PC-3 (cell line): ENCODE measurements around the gene CPLX3. TPM values are rescaled to one million over a fixed set of nuclear protein-coding genes. Genes with fewer than 3 reads are reported as not detected.

Experiments used
- ATAC-seq: fragments of 200-7000 bp; cut with Tn5 transposase; 2 replicates; pipeline ENCODE4 v1.9.1; 2020; ENCODE audit warnings: mild to moderate bottlenecking, moderate library complexity
- BruUV-seq: library from RNA; stranded (reverse); fragments of 400-500 nt; replicated peaks from 2 replicates; lab custom pipeline; 2021; lab: Mats Ljungman, UMichigan
- CTCF ChIA-PET: fragments of 300-600 bp; sonication (Branson Sonifier 250); formaldehyde crosslinking; loops from one replicate; lab custom pipeline; 2022; ENCODE audit warnings: antibody characterized with exemption; lab: Charles Lee
- POLR2A ChIA-PET: fragments of 300-600 bp; sonication (Branson Sonifier 250); formaldehyde crosslinking; loops from one replicate; lab custom pipeline; 2022; ENCODE audit warnings: antibody characterized with exemption; ENCODE audit not compliant: unreplicated experiment; lab: Charles Lee
- DNase-seq: peaks from one replicate; pipeline ENCODE4 v3.0.0-alpha.2; 2015
- H2AFZ ChIP-seq: fragments of 300-600 bp; sonication (generic); 2 replicates; pipeline ENCODE4 v1.6.0; 2016; ENCODE audit warnings: antibody characterized with exemption, low read length
- H3F3A ChIP-seq: fragments of 300-600 bp; sonication (generic); one replicate; pipeline ENCODE4 v1.6.0; 2017; ENCODE audit warnings: antibody characterized with exemption, low read length, control low read depth, mild to moderate bottlenecking; ENCODE audit not compliant: unreplicated experiment
- H3K27ac ChIP-seq: fragments of 300-600 bp; sonication (generic); 2 replicates; pipeline ENCODE4 v1.5.1; 2016; ENCODE audit warnings: mild to moderate bottlenecking, low read length
- H3K27me3 ChIP-seq: fragments of 300-600 bp; sonication (generic); 2 replicates; pipeline ENCODE4 v1.6.1; 2016; ENCODE audit warnings: low read length, mixed read lengths
- H3K36me3 ChIP-seq: fragments of 300-600 bp; sonication (generic); 2 replicates; pipeline ENCODE4 v1.6.1; 2016; ENCODE audit warnings: low read depth, mixed run types, low read length, mixed read lengths
- H3K4me1 ChIP-seq: fragments of 300-600 bp; sonication (generic); 2 replicates; pipeline ENCODE4 v1.5.1; 2016; ENCODE audit warnings: low read length; ENCODE audit not compliant: insufficient read depth
- H3K4me2 ChIP-seq: fragments of 300-600 bp; sonication (generic); 2 replicates; pipeline ENCODE4 v1.6.0; 2016; ENCODE audit warnings: low read length
- H3K4me3 ChIP-seq: fragments of 300-600 bp; sonication (generic); 2 replicates; pipeline ENCODE4 v1.5.1; 2016; ENCODE audit warnings: mild to moderate bottlenecking, low read length, mixed read lengths
- H3K79me2 ChIP-seq: fragments of 300-600 bp; sonication (generic); 2 replicates; pipeline ENCODE4 v1.6.1; 2017; ENCODE audit warnings: low read length, mixed read lengths
- H3K9ac ChIP-seq: fragments of 300-600 bp; sonication (generic); 2 replicates; pipeline ENCODE4 v1.6.0; 2016; ENCODE audit warnings: mild to moderate bottlenecking, low read length
- H3K9me2 ChIP-seq: fragments of 300-600 bp; sonication (generic); replicated peaks from 2 replicates; pipeline ENCODE4 v1.6.1; 2016; ENCODE audit warnings: mixed run types, low read length, mixed read lengths
- H3K9me3 ChIP-seq: fragments of 300-600 bp; sonication (generic); 2 replicates; pipeline ENCODE4 v1.6.1; 2016; ENCODE audit warnings: low read length, mixed read lengths
- H4K20me1 ChIP-seq: fragments of 300-600 bp; sonication (generic); 2 replicates; pipeline ENCODE4 v1.6.1; 2016; ENCODE audit warnings: low read length, mixed read lengths
- CTCF ChIP-seq: fragments of 300-600 bp; sonication (generic); conservative IDR thresholded peaks from 2 replicates; pipeline ENCODE4 v1.5.1; 2017; ENCODE audit warnings: antibody characterized with exemption, low read depth, mild to moderate bottlenecking, low read length
- EZH2 ChIP-seq: fragments of 300-600 bp; sonication (generic); IDR thresholded peaks from one replicate; pipeline ENCODE4 v1.6.1; 2017; ENCODE audit warnings: antibody characterized with exemption, mild to moderate bottlenecking, low read length; ENCODE audit not compliant: unreplicated experiment
- EZH2phosphoT487 ChIP-seq: fragments of 300-600 bp; sonication (generic); IDR thresholded peaks from 2 replicates; pipeline ENCODE4 v1.6.1; 2018; ENCODE audit warnings: mild to moderate bottlenecking, antibody characterized with exemption, low read length, borderline replicate concordance
- intact Hi-C: fragments of 100-400 bp; cut with micrococcal nuclease; formaldehyde crosslinking; loops from 2 replicates; pipeline ENCODE4 v1.9.0; 2023
- total RNA-seq: library from RNA; depleted of rRNA; stranded (reverse); fragments of >200 nt; gene quantifications from 2 replicates; pipeline ENCODE4 v1.2.3, GENCODE V29; 2014

CPLX3 gene
- total RNA-seq, 1 experiment from 2014 or later: not detected

- Histone ChIP-seq H3F3A (no peaks in the 10 kb centered on the region), H3K79me2 (no peaks in the 10 kb centered on the region), H3K4me2 (no peak overlapping the region), H2AFZ (no peak overlapping the region), H3K36me3 (peaks cover 4% of the 10 kb centered on the region; the same call in 1 of the 2 replicates), H3K27ac (no peak overlapping the region), H3K9me2 (no peaks in the 10 kb centered on the region), H4K20me1 (no peaks in the 10 kb centered on the region), H3K4me3 (no peak overlapping the region), H3K9ac (no peak overlapping the region), H3K4me1 (0 out of 2 replicates have a peak, but pooled peaks cover under 1% of the 10 kb centered on the region), H3K9me3 (no peaks in the 10 kb centered on the region), H3K27me3 (no peaks in the 10 kb centered on the region)
- BruUV-seq: no TSS peak
- intact Hi-C loops: no loop called here
- ATAC-seq: no peak
- POLR2A ChIA-PET: no interaction called here
- DNase-seq: no peak
- TF ChIP-seq EZH2phosphoT487 (no peak), EZH2 (no peak), CTCF (no peak)
- CTCF ChIA-PET: no interaction called here
Observed at GRCh38 chr15:74851960-74852359, 25.5 kb downstream of the CPLX3 start.

GRCh38 chr15:74854453-74855022, 28.1 kb downstream of the CPLX3 start:
- Histone ChIP-seq H3K4me1 (peaks cover 11% of the 10 kb centered on the region), H3F3A (no peaks in the 10 kb centered on the region), H3K27ac (no peak overlapping the region), H3K4me3 (no peak overlapping the region), H3K9me3 (no peaks in the 10 kb centered on the region), H2AFZ (no peak overlapping the region), H3K9ac (no peak overlapping the region), H3K79me2 (peaks cover 10% of the 10 kb centered on the region), H3K9me2 (no peaks in the 10 kb centered on the region), H4K20me1 (no peaks in the 10 kb centered on the region), H3K27me3 (no peaks in the 10 kb centered on the region), H3K36me3 (peaks cover 4% of the 10 kb centered on the region; the same call in 1 of the 2 replicates), H3K4me2 (no peak overlapping the region)
- TF ChIP-seq EZH2phosphoT487: no peak
- no peak for TF ChIP-seq CTCF
- no peak for TF ChIP-seq EZH2
- ChIA-PET CTCF (no interaction called here), POLR2A (no interaction called here)
- ATAC-seq (no peak), DNase-seq (no peak)
- intact Hi-C loops: no loop called here
- no TSS peak for BruUV-seq

- no peaks in the 10 kb centered on the region for H3K9me2 ChIP-seq
- no peak overlapping the region for H3K9ac ChIP-seq
- no peaks in the 10 kb centered on the region for H3K27me3 ChIP-seq
- CTCF ChIA-PET: no interaction called here
- H3K4me3 ChIP-seq: no peak overlapping the region
- intact Hi-C loops: no loop called here
- H3K4me1 ChIP-seq: peaks cover 11% of the 10 kb centered on the region
- no peak overlapping the region for H2AFZ ChIP-seq
- H3K9me3 ChIP-seq: no peaks in the 10 kb centered on the region
- H3K4me2 ChIP-seq: no peak overlapping the region
- BruUV-seq: no TSS peak
- ATAC-seq (no peak), DNase-seq (no peak)
- TF ChIP-seq CTCF (no peak), EZH2 (no peak), EZH2phosphoT487 (no peak)
- no peaks in the 10 kb centered on the region for H3F3A ChIP-seq
- no peak overlapping the region for H3K27ac ChIP-seq
- H3K79me2 ChIP-seq: peaks cover 17% of the 10 kb centered on the region
- H3K36me3 ChIP-seq: peaks cover 4% of the 10 kb centered on the region; the same call in 1 of the 2 replicates
- POLR2A ChIA-PET: no interaction called here
- H4K20me1 ChIP-seq: no peaks in the 10 kb centered on the region
Observed at GRCh38 chr15:74855857-74856256, 29.4 kb downstream of the CPLX3 start.
